ENCODE data around the gene SYCE1L.
"Not testable (repeated sequence)": the region's sequence is repeated elsewhere in the genome, so short reads cannot be mapped to it uniquely, and the experiment has no call there.

The SYCE1L gene

GRCh38 chr16:77206533-77206932 lies 7.3 kb downstream of the SYCE1L start:
- DNase-seq = no peak

GRCh38 chr16:77207030-77207429 lies 7.8 kb downstream of the SYCE1L start:
- DNase-seq = no peak

- no peak for DNase-seq
Observed at GRCh38 chr16:77208382-77208781, 9.2 kb downstream of the SYCE1L start.

- peak; percentile 83 for DNase-seq
Observed at GRCh38 chr16:77211880-77212740, 12.9 kb downstream of the SYCE1L start.

GRCh38 chr16:77212741-77213541 lies 13.7 kb downstream of the SYCE1L start:
- peak; percentile 77 for DNase-seq

- DNase-seq = no peak
Observed at GRCh38 chr16:77213542-77214106, 14.4 kb downstream of the SYCE1L start.

GRCh38 chr16:77214411-77215138 lies 15.4 kb downstream of the SYCE1L start:
- DNase-seq = no peak

GRCh38 chr16:77219437-77219836 lies 20.2 kb downstream of the SYCE1L start:
- no peak for DNase-seq

- no peak for DNase-seq
Observed at GRCh38 chr16:77220427-77220826, 21.2 kb downstream of the SYCE1L start.

- no peak for DNase-seq
Observed at GRCh38 chr16:77221482-77221881, 22.3 kb downstream of the SYCE1L start.

- no peak for DNase-seq
Observed at GRCh38 chr16:77223184-77223583, 24.0 kb downstream of the SYCE1L start.

- DNase-seq = no peak
Observed at GRCh38 chr16:77225182-77225581, 26.0 kb downstream of the SYCE1L start.

- no peak for DNase-seq
Observed at GRCh38 chr16:77227745-77228144, 28.5 kb downstream of the SYCE1L start.

GRCh38 chr16:77231047-77231446 lies 31.8 kb downstream of the SYCE1L start:
- no peak for DNase-seq

- no peak for DNase-seq
Observed at GRCh38 chr16:77233799-77234519, 34.8 kb downstream of the SYCE1L start.

- DNase-seq = no peak
Observed at GRCh38 chr16:77234611-77235010, 35.4 kb downstream of the SYCE1L start.

- peak; percentile 93 for DNase-seq
Observed at GRCh38 chr16:77236063-77236511, 36.9 kb downstream of the SYCE1L start.

GRCh38 chr16:77238593-77238992 lies 39.4 kb downstream of the SYCE1L start:
- DNase-seq = no peak

GRCh38 chr16:77242471-77242870 lies 43.3 kb downstream of the SYCE1L start:
- DNase-seq = not testable (repeated sequence)

- no peak for DNase-seq
Observed at GRCh38 chr16:77246150-77246549, 46.9 kb downstream of the SYCE1L start.

GRCh38 chr16:77250400-77250799 lies 51.2 kb downstream of the SYCE1L start:
- no peak for DNase-seq

All from femur (tissue), 1 donor.